HAP-1 (cell line): ENCODE measurements around the gene ATP6V1G1.
"Not testable (repeated sequence)": the region's sequence is repeated elsewhere in the genome, so short reads cannot be mapped to it uniquely, and the experiment has no call there.

Experiments used
- DNase-seq, 2 experiments: peaks; one replicate each; pipeline ENCODE4 v3.0.0-alpha.2; 2016 to 2020; ENCODE audit warnings: low spot score in 2 of 2
- H3K27me3 ChIP-seq: fragments of 250-450 bp; sonication (Bioruptor Pico); 2 replicates; pipeline ENCODE4 v1.5.1; 2020; ENCODE audit warnings: low read depth, mild to moderate bottlenecking, moderate library complexity
- H3K36me3 ChIP-seq: fragments of 250-450 bp; sonication (Bioruptor Pico); replicated peaks from 2 replicates; pipeline ENCODE4 v1.5.1; 2020; ENCODE audit warnings: mild to moderate bottlenecking
- H3K4me1 ChIP-seq: fragments of 250-450 bp; sonication (Bioruptor Pico); 2 replicates; pipeline ENCODE4 v1.5.1; 2020; ENCODE audit warnings: mild to moderate bottlenecking
- H3K4me3 ChIP-seq: fragments of 250-450 bp; sonication (Bioruptor Pico); 2 replicates; pipeline ENCODE4 v1.5.1; 2020; ENCODE audit warnings: mild to moderate bottlenecking, moderate library complexity
- H3K9me3 ChIP-seq: fragments of 250-450 bp; sonication (Bioruptor Pico); 2 replicates; pipeline ENCODE4 v1.5.1; 2020; ENCODE audit warnings: mild to moderate bottlenecking, moderate library complexity
- in situ Hi-C: fragments of 300-500 bp; cut with MboI; formaldehyde crosslinking; loops from 3 replicates; pipeline ENCODE4 v1.14.3; 2020; ENCODE audit warnings: low sequenced_read_pairs, inconsistent platforms, mixed read lengths

Gene ATP6V1G1

DNA sequence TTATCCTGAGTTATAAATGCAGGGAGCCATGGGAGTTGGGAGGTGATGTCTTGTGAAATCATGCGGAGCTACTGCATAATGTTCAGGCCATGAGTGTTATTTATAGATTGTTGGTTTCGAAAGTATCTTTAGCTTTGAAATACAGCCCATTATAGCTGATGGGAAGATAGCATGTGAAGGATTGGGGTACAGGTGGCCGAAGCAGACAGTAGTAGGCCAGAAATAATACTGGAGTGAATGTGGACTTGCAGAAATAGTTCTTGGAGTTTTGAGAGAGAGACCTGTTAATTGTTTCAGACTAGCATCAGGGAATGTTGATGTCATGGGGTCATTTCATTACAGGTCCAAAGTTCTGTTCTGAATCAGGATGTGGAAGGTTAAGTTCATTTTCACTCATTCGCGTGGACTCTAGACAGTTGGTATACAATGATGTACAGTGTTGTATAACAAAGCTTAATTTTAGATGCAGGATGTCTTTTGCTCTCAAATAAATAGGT lies 3.8 kb downstream of the ATP6V1G1 start:
- Histone ChIP-seq H3K4me3 (no peak overlapping the region), H3K4me1 (peaks cover 11% of the 10 kb centered on the region), H3K36me3 (peaks cover 29% of the 10 kb centered on the region), H3K27me3 (no peaks in the 10 kb centered on the region), H3K9me3 (no peaks in the 10 kb centered on the region)
- in situ Hi-C loops = no loop called here
- no peak for DNase-seq

DNA sequence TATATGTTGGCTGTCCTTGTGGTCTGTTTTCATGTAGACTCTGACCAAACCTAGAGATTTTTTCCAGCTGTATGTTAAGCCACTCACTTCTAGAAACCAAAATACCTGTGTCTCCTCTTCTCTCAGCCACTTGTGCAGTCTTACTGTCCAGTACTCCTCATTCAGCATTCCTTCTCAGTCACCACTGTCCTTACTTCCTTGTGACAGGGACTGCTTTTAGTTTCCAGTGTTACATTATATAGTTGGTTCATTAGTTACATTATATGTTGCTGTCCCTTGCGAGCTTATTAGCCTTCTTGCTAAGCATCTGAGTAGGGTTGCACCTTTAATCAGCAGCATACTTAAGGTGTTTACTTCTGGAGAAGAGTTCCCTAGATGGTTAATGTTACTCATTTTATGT lies 4.3 kb downstream of the ATP6V1G1 start:
- Histone ChIP-seq H3K9me3 (no peaks in the 10 kb centered on the region), H3K36me3 (peaks cover 33% of the 10 kb centered on the region), H3K4me1 (peaks cover 10% of the 10 kb centered on the region), H3K27me3 (no peaks in the 10 kb centered on the region), H3K4me3 (no peak overlapping the region)
- no peak for DNase-seq
- in situ Hi-C loops = no loop called here

GRCh38 chr9:114592356-114592755 lies 4.8 kb downstream of the ATP6V1G1 start:
- no peaks in the 10 kb centered on the region for H3K27me3 ChIP-seq
- peaks cover 6% of the 10 kb centered on the region; the same call in 1 of the 2 replicates for H3K4me1 ChIP-seq
- H3K4me3 ChIP-seq = no peak overlapping the region
- DNase-seq = no peak
- peaks cover 36% of the 10 kb centered on the region for H3K36me3 ChIP-seq
- in situ Hi-C loops = no loop called here
- no peaks in the 10 kb centered on the region for H3K9me3 ChIP-seq

DNA sequence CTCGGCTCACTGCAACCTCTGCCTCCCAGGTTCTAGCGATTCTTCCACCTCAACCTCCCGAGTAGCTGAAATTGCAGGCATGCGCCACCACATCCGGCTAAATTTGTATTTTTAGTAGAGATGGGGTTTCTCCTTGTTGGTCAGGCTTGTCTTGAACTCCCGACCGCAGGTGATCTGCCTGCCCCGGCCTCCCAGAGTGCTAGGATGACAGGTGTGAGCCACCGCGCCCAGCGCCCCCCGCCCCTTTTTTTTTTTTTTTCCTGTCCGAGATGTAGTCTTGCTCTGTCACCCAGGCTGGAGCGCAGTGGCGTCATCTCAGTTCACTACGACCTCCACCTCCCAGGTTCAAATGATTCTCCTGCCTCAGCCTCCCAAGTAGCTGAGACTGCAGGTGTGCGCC lies 6.6 kb downstream of the ATP6V1G1 start:
- DNase-seq = no peak
- no peak overlapping the region for H3K4me3 ChIP-seq
- H3K36me3 ChIP-seq = peaks cover 49% of the 10 kb centered on the region
- H3K4me1 ChIP-seq = peaks cover 4% of the 10 kb centered on the region; the same call in 1 of the 2 replicates
- H3K27me3 ChIP-seq = no peaks in the 10 kb centered on the region
- no peaks in the 10 kb centered on the region for H3K9me3 ChIP-seq
- in situ Hi-C loops = no loop called here

DNA sequence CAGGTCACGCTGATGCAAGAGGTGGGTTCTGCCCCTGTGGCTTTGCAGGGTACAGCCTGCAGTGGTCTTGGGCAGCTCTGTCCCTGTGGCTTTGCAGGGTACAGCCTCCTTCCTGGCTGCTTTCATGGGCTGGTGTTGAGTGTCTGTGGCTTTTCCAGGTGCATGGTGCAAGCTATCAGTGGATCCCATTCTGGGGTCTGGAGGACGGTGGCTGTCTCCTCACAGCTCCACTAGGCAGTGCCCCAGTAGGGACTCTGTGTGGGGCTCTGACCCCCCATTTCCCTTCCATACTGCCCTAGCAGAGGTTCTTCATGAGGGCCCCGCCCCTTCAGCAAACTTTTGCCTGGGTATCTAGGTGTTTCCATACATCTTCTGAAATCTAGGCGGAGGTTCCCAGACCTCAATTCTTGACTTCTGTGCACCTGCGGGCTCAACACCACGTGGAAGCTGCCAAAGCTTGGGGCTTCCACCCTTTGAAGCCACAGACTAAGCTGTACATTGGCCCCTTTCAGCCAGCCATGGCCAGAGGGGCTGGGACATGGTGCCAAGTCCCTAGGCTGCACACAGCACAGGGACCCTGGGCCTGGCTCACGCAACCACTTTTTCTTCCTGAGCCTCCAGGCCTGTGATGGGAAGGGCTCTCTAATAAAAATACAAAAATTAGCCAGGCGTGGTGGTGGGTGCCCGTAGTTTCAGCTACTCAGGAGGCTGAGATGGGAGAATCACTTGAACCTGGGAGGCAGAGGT lies 13.1 kb downstream of the ATP6V1G1 start:
- H3K4me3 ChIP-seq, in situ Hi-C loops, H3K9me3 ChIP-seq, H3K27me3 ChIP-seq, DNase-seq, H3K4me1 ChIP-seq: not testable (repeated sequence)
- H3K36me3 ChIP-seq = peaks cover 23% of the 10 kb centered on the region

DNA sequence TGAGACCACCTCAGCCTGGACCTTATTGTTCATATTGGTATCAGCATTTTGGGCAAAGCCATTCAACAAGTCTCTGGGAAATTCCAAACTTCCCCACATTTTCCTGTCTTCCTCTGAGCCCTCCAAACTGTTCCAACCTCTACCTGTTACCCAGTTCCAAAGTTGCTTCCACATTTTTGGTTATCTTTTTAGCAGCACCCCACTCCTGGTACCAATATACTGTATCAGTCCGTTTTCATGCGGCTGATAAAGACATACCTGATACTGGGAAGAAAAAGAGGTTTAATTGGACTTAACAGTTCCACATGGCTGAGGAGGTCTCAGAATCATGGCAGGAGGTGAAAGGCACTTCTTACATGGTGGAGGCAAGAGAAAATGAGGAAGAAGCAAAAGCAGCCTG lies 14.2 kb downstream of the ATP6V1G1 start:
- H3K4me3 ChIP-seq, H3K4me1 ChIP-seq, H3K9me3 ChIP-seq, H3K27me3 ChIP-seq, DNase-seq, in situ Hi-C loops: not testable (repeated sequence)
- peaks cover 16% of the 10 kb centered on the region for H3K36me3 ChIP-seq

GRCh38 chr9:114602620-114603019 lies 15.1 kb downstream of the ATP6V1G1 start:
- no peak for DNase-seq
- H3K27me3 ChIP-seq = no peaks in the 10 kb centered on the region
- peaks cover 3% of the 10 kb centered on the region; the same call in 1 of the 2 replicates for H3K9me3 ChIP-seq
- in situ Hi-C loops = no loop called here
- peaks cover 10% of the 10 kb centered on the region for H3K36me3 ChIP-seq
- H3K4me3 ChIP-seq = no peak overlapping the region
- no peaks in the 10 kb centered on the region for H3K4me1 ChIP-seq

- Histone ChIP-seq H3K4me1 (no peaks in the 10 kb centered on the region), H3K4me3 (no peak overlapping the region), H3K36me3 (peaks cover 4% of the 10 kb centered on the region), H3K9me3 (peaks cover 3% of the 10 kb centered on the region; the same call in 1 of the 2 replicates), H3K27me3 (no peaks in the 10 kb centered on the region)
- no peak for DNase-seq
- in situ Hi-C loops = no loop called here
Observed at GRCh38 chr9:114603248-114603647, 15.7 kb downstream of the ATP6V1G1 start.

GRCh38 chr9:114604989-114605388 lies 17.4 kb downstream of the ATP6V1G1 start:
- in situ Hi-C loops = no loop called here
- H3K36me3 ChIP-seq = no peaks in the 10 kb centered on the region; the same call in 1 of the 2 replicates
- peaks cover 3% of the 10 kb centered on the region; the same call in 1 of the 2 replicates for H3K9me3 ChIP-seq
- H3K27me3 ChIP-seq = no peaks in the 10 kb centered on the region
- H3K4me3 ChIP-seq = no peak overlapping the region
- DNase-seq = no peak
- H3K4me1 ChIP-seq = no peaks in the 10 kb centered on the region

- DNase-seq = no peak
- Histone ChIP-seq H3K36me3 (no peaks in the 10 kb centered on the region; the same call in 1 of the 2 replicates), H3K9me3 (peaks cover 3% of the 10 kb centered on the region; the same call in 1 of the 2 replicates), H3K27me3 (no peaks in the 10 kb centered on the region), H3K4me1 (peaks cover 9% of the 10 kb centered on the region), H3K4me3 (no peak overlapping the region)
- in situ Hi-C loops = no loop called here
Observed at GRCh38 chr9:114606068-114606467, 18.5 kb downstream of the ATP6V1G1 start.

DNA sequence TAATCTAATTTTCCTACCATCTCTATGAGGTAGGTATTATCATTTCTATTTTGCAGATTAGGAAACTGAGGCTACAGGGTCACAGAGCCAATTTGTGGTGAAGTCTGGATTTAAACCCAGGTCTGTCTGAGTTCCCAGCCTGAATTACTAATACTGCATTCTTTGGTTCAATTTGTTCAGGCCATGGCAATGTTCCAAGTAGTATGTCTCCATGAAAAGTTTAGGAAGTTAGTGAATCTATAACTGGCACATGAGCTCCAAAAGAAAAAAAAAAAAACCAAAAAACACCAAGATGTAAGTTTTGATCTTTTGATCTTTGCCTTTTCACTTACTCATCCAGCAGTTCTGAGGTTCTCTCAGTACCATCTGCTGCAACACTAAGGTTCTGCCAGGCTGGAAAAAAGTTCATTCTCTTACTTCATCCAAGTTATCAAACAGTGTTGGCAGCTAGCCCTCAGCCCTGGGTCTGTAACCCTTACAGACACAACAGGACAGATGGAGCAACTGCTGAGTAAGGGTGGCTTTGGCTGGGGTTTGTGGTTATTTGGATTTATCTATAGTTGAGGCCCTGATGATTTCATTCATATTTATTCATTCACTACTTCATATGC lies 19.1 kb downstream of the ATP6V1G1 start:
- H3K4me3 ChIP-seq = no peak overlapping the region
- DNase-seq = no peak
- H3K36me3 ChIP-seq = no peaks in the 10 kb centered on the region; the same call in 1 of the 2 replicates
- no peaks in the 10 kb centered on the region for H3K27me3 ChIP-seq
- H3K9me3 ChIP-seq = 0 out of 2 replicates have a peak, but pooled peaks cover 3% of the 10 kb centered on the region
- H3K4me1 ChIP-seq = peaks cover 9% of the 10 kb centered on the region
- in situ Hi-C loops = no loop called here

- Histone ChIP-seq H3K36me3 (no peaks in the 10 kb centered on the region; the same call in 1 of the 2 replicates), H3K9me3 (no peaks in the 10 kb centered on the region), H3K27me3 (no peaks in the 10 kb centered on the region), H3K4me1 (peaks cover 9% of the 10 kb centered on the region), H3K4me3 (no peak overlapping the region)
- in situ Hi-C loops = no loop called here
- DNase-seq = no peak
Observed at GRCh38 chr9:114607671-114608524, 20.3 kb downstream of the ATP6V1G1 start.

DNA sequence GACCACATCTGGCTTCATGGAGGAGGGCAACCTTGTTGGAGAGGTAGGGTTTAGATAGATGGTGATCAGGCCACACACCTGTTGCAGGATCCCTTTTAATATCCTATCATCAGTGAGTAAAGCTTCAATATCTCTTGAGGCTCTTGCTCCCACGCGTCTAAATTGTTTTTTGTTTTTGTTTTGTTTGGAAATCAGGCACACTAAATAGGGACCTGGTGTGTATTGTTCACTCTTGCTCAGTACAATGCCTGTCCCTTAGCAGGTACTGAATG lies 20.9 kb downstream of the ATP6V1G1 start:
- in situ Hi-C loops = no loop called here
- Histone ChIP-seq H3K27me3 (no peaks in the 10 kb centered on the region), H3K4me3 (no peak overlapping the region), H3K4me1 (peaks cover 9% of the 10 kb centered on the region), H3K36me3 (no peaks in the 10 kb centered on the region; the same call in 1 of the 2 replicates), H3K9me3 (no peaks in the 10 kb centered on the region)
- no peak for DNase-seq
